ENCODE data around the gene RAB32. TPM values are rescaled to one million over a fixed set of nuclear protein-coding genes. Genes with fewer than 3 reads are reported as not detected.

Gene RAB32
- total and polyA plus RNA-seq, 2 donors from 2014 or later, result 19.9 to 39.1 TPM

GRCh38 chr6:146595972-146596731, 52.5 kb downstream of the RAB32 start:
- Histone ChIP-seq H3K27ac (ENCODE audit: low read depth in 2 of 2, low read length in 2 of 2) (no peak overlapping the region), H3K4me3 (ENCODE audit: low read length in 3 of 3) (no peak overlapping the region), H3K4me1 (ENCODE audit: control insufficient read depth in 2 of 3, insufficient read depth in 2 of 3, low read depth in 1 of 3, low read length in 3 of 3) (peaks cover 0 to 3% (median 0%) of the 10 kb centered on the region in 3 donors), H3K27me3 (ENCODE audit: control insufficient read depth, insufficient read depth, low read length) (no peaks in the 10 kb centered on the region), H3K9ac (ENCODE audit: low read length in 3 of 3) (no peak overlapping the region), H3K36me3 (ENCODE audit: control insufficient read depth in 2 of 3, insufficient read depth in 3 of 3, low read length in 3 of 3) (no peaks in the 10 kb centered on the region), H3K9me3 (ENCODE audit: control insufficient read depth in 2 of 3, insufficient read depth in 1 of 3, low read length in 3 of 3) (no peaks in the 10 kb centered on the region)
- intact Hi-C loops (cut with DNase I), result no loop called here
- DNase-seq, result peak in 1 of 5 donors; percentile 4
- FAIRE-seq, result no peak
- TF ChIP-seq CTCF (IDR thresholded peaks at IDR 0.05; ENCODE audit: borderline replicate concordance, extremely low read depth, insufficient read depth), result no peak

DNA sequence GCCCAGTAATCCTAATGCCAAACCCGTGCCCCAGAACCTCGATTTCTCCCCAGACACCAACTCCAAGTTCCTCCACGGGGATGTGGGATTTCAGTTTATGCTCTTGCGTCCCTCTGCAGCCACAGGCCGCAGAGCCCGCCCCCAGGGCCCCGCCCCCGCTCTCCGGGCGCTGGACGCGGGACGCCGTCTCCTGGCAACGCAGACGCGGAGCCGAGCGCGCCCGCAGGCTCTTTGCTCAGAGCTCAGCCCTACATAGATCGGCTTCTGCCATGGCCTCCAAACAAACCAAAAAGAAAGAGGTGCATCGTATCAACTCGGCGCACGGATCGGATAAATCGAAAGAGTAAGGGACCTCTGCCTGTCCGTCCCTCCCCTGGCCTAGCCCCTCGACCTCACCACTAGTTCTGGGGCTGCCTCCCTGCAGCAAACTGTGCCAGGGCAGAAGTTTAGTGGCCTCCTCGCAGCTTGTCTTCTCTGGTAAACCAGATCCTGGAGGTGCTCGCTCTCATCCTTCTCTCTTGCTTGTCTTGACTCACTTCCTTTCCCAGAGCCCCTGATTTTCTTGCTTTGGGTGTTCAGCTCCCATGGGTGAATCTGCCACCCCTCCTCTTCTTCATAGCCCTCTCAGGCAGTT, 55.3 kb downstream of the RAB32 start, which contains the start of gene ADGB:
TSS of gene ADGB (plus strand) at position 201 of the 634 bp plus-strand sequence. CDS start at position 270, 69 bp downstream.
- intact Hi-C loops (cut with DNase I), result no loop called here

DNA sequence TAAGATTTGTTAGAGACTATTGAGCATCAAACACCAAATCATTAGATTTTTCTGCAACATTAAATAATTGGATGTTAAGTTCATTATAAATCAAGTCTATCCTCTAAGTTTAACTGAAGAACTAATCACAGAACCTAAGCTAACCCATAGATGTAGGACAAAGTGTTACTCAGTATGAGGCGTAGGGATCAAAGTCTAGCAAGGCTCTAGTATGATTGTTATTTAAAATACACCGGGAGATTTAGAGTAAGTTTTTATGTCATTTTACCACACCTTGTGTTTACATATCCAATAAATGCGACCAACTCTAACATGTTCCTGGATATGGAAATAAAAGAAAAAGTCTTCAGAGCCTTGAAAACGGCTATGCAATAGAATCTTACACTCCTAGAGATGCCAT, 57.7 kb downstream of the RAB32 start:
- intact Hi-C loops (cut with DNase I), result no loop called here
- Histone ChIP-seq H3K4me1 (ENCODE audit: control insufficient read depth in 2 of 3, insufficient read depth in 2 of 3, low read depth in 1 of 3, low read length in 3 of 3) (peaks cover 0 to 3% (median 0%) of the 10 kb centered on the region in 3 donors), H3K9me3 (ENCODE audit: control insufficient read depth in 2 of 3, insufficient read depth in 1 of 3, low read length in 3 of 3) (no peaks in the 10 kb centered on the region), H3K4me3 (ENCODE audit: low read length in 3 of 3) (no peak overlapping the region), H3K36me3 (ENCODE audit: control insufficient read depth in 2 of 3, insufficient read depth in 3 of 3, low read length in 3 of 3) (no peaks in the 10 kb centered on the region), H3K27me3 (ENCODE audit: control insufficient read depth, insufficient read depth, low read length) (no peaks in the 10 kb centered on the region), H3K27ac (ENCODE audit: low read depth in 2 of 2, low read length in 2 of 2) (no peak overlapping the region), H3K9ac (ENCODE audit: low read length in 3 of 3) (no peak overlapping the region)
- no peak for TF ChIP-seq CTCF (IDR thresholded peaks at IDR 0.05; ENCODE audit: borderline replicate concordance, extremely low read depth, insufficient read depth)
- DNase-seq (no peak), FAIRE-seq (no peak)

More for the DNA sequence above, 55.3 kb downstream of the RAB32 start, which contains the start of gene ADGB:
- Histone ChIP-seq H3K4me1 (ENCODE audit: control insufficient read depth in 2 of 3, insufficient read depth in 2 of 3, low read depth in 1 of 3, low read length in 3 of 3) (peaks cover 0 to 3% (median 0%) of the 10 kb centered on the region in 3 donors), H3K4me3 (ENCODE audit: low read length in 3 of 3) (peak within 1 kb of the TSS; percentile 59 to 75 (median 70)), H3K27ac (ENCODE audit: low read depth in 2 of 2, low read length in 2 of 2) (no peak within 1 kb of the TSS), H3K36me3 (ENCODE audit: control insufficient read depth in 2 of 3, insufficient read depth in 3 of 3, low read length in 3 of 3) (no peaks in the 10 kb centered on the region), H3K9ac (ENCODE audit: low read length in 3 of 3) (peak within 1 kb of the TSS in 1 of 3 donors; percentile 48), H3K27me3 (ENCODE audit: control insufficient read depth, insufficient read depth, low read length) (no peaks in the 10 kb centered on the region), H3K9me3 (ENCODE audit: control insufficient read depth in 2 of 3, insufficient read depth in 1 of 3, low read length in 3 of 3) (no peaks in the 10 kb centered on the region)
- peak; percentile 80 to 86 (median 81) for DNase-seq
- TF ChIP-seq CTCF (IDR thresholded peaks at IDR 0.05; ENCODE audit: borderline replicate concordance, extremely low read depth, insufficient read depth), result no peak
- FAIRE-seq, result no peak

All from kidney (tissue), 14 donors.